Measurements from ENCODE around the gene KANTR.

The KANTR gene

DNA sequence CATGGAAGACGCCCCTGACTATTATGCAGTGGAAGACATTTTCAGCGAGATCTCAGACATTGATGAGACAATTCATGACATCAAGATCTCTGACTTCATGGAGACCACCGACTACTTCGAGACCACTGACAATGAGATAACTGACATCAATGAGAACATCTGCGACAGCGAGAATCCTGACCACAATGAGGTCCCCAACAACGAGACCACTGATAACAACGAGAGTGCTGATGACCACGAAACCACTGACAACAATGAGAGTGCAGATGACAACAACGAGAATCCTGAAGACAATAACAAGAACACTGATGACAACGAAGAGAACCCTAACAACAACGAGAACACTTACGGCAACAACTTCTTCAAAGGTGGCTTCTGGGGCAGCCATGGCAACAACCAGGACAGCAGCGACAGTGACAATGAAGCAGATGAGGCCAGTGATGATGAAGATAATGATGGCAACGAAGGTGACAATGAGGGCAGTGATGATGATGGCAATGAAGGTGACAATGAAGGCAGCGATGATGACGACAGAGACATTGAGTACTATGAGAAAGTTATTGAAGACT, 8.2 kb upstream of the KANTR start:
- no peak for DNase-seq (ENCODE audit: extremely low spot score)
- ChIA-PET POLR2A (no interaction called here), CTCF (no interaction called here)
- TF ChIP-seq, protein P1, sequence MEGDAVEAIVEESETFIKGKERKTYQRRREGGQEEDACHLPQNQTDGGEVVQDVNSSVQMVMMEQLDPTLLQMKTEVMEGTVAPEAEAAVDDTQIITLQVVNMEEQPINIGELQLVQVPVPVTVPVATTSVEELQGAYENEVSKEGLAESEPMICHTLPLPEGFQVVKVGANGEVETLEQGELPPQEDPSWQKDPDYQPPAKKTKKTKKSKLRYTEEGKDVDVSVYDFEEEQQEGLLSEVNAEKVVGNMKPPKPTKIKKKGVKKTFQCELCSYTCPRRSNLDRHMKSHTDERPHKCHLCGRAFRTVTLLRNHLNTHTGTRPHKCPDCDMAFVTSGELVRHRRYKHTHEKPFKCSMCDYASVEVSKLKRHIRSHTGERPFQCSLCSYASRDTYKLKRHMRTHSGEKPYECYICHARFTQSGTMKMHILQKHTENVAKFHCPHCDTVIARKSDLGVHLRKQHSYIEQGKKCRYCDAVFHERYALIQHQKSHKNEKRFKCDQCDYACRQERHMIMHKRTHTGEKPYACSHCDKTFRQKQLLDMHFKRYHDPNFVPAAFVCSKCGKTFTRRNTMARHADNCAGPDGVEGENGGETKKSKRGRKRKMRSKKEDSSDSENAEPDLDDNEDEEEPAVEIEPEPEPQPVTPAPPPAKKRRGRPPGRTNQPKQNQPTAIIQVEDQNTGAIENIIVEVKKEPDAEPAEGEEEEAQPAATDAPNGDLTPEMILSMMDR (IDR thresholded peaks at IDR 0.05; ENCODE audit: control extremely low read depth, extremely low read depth, low read depth, missing control alignments), result no peak

DNA sequence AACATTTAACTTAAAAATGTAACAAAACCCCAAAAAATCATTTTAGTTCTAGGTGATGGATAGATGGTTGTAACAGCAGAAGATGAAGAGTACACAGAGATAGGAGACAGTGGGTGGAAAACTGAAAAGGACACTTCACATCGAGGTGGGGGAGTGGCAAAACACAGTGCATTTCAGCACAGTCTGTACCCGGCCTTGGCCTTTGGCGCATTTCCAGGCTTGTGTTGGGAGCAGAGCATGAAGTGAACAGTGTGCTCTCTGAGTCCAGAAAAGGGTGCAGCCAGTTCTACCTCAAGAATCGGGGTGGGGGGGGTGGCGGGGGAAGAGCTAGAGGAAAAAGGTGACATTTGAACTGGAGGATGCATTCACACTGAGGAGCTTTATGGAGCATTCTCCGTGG, 7.5 kb upstream of the KANTR start:
- ChIA-PET POLR2A (no interaction called here), CTCF (interaction anchor here (0.8 kb wide), 1 partner anchor 14 kb away, joined by 3 read pairs; no protein-coding TSS in a partner anchor)
- DNase-seq (ENCODE audit: extremely low spot score), result no peak
- TF ChIP-seq, protein P1 (IDR thresholded peaks at IDR 0.05; ENCODE audit: control extremely low read depth, extremely low read depth, low read depth, missing control alignments), result no peak

DNA sequence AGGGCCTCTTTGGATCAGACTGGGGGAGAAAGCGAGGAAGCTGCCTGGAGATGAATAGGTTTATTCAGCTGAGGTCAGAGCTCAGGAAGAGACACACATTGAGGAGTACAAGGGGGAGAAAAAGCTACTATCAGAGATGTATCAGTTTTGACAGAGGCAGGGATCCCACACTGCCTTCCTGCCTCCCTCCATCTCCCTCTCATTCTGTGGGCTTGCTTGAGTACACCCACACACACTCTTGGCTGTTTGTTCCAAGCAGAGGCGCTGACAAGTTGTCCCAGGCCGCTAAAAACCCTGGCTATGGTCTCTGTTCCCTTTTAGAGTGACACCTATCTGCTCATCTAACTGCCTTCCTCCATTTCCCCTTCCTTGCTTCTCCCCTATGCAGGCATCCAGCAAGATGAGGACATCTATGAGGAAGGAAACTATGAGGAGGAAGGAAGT, 6.5 kb upstream of the KANTR start:
- TF ChIP-seq, protein P1 (IDR thresholded peaks at IDR 0.05; ENCODE audit: control extremely low read depth, extremely low read depth, low read depth, missing control alignments), result no peak
- ChIA-PET POLR2A (interaction anchor here (0.5 kb wide), 1 partner anchor 14 kb away, joined by 7 read pairs; no protein-coding TSS in a partner anchor), CTCF (interaction anchor here (0.8 kb wide), 1 partner anchor 15 kb away, joined by 3 read pairs; no protein-coding TSS in a partner anchor)
- DNase-seq (ENCODE audit: extremely low spot score), result no peak

DNA sequence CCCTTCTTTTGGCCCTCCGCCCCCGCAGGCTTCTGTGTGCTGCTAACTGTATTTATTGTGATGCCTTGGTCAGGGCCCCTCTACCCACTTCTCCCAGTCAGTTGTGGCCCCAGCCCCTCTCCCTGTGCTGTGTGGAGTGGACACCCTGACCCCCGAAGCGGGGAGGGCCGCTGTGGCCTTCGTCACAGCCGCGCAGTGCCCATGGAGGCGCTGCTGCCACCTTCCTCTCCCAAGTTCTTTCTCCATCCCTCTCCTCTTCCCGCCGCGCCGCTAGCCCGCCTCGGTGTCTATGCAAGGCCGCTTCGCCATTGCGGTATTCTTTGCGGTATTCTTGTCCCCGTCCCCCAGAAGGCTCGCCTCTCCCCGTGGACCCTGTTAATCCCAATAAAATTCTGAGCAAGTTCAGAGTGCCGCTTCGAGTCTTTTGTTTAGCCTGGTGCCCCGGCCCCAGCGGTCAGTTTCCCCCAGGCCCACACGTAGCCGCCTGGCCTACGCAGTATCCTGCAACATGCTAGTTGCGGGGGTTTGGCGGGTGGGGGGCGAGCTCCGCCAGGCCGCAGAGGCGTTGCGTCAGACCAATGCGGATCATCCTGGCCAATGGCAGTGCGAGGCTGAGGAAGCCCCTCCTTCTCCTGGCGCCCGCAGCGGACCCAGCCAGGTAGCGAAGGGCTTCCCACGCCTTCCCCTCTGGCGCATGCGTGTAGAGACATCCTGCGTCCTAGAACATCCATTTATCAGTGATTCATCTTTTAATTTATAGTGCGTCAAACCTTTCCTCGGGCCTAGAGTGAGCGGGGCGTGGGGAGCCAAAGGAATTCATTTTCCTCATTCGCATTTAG, 5.6 kb upstream of the KANTR start:
- CTCF ChIA-PET, result interaction anchor here (1.3 to 2.7 kb wide), 2 partner anchors 10 to 16 kb away, joined by 5 to 19 read pairs; no protein-coding TSS in a partner anchor
- DNase-seq (ENCODE audit: extremely low spot score), result peak; percentile 70
- POLR2A ChIA-PET, result no interaction called here
- TF ChIP-seq, protein P1 (IDR thresholded peaks at IDR 0.05; ENCODE audit: control extremely low read depth, extremely low read depth, low read depth, missing control alignments), result no peak

DNA sequence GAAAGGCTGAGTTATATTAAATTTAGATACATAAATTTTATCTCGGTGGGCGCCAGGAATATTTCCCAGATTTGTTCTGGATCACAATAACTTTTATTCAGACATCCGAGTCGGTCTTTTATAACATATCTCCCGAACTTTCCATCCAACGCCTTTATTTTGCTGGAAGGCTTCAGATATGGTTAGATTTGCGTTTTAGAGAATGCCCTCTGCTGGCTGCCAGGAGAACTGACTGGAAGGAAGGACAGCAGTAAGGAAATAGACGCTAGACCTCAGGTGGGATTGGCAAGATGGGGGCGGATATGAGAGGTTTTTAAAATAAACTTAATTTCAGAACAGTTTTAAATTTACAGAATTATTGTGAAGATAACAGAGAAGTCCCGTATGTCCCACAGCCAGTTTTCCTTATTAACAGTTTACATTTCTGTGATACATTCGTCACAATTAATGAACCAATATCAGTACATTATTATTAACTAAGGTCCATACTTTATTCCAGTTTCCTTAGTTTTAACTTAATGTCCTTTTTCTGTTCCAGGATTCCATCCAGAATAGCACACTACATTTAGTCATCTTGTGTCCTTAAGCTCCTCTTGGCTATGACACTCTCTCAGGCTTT, 4.6 kb upstream of the KANTR start:
- TF ChIP-seq, protein P1 (IDR thresholded peaks at IDR 0.05; ENCODE audit: control extremely low read depth, extremely low read depth, low read depth, missing control alignments), result peak; percentile 61
- CTCF ChIA-PET, result interaction anchor here (1.3 to 2.7 kb wide), 2 partner anchors 11 to 17 kb away, joined by 5 to 19 read pairs; no protein-coding TSS in a partner anchor
- POLR2A ChIA-PET, result no interaction called here
- peak; percentile 42 for DNase-seq (ENCODE audit: extremely low spot score)

DNA sequence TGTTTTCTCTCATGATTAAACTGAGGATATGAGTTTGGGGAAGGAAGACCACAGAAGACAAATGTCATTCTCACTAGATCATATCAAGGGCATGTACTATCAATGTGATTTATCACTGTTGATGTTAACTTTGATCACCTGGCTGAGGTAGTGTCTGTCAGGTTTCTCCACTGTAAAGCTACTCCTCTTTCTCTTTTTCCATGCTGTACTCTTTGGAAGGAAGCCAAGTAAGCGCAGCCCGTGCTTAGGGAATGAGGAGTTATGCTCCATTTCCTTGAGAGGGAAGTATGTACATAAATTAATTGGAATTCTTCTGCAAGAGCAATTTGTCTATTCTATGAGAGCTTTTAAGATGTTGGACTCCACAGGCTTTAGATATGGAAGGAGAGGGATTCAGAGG, 4.0 kb upstream of the KANTR start:
- CTCF ChIA-PET, result interaction anchor here (2.7 kb wide), 1 partner anchor 18 kb away, joined by 19 read pairs; no protein-coding TSS in a partner anchor
- TF ChIP-seq, protein P1 (IDR thresholded peaks at IDR 0.05; ENCODE audit: control extremely low read depth, extremely low read depth, low read depth, missing control alignments), result no peak
- POLR2A ChIA-PET, result no interaction called here
- no peak for DNase-seq (ENCODE audit: extremely low spot score)
